HepG2 (cell line): ENCODE results near the gene LTC4S. TPM values are rescaled to one million over a fixed set of nuclear protein-coding genes. Genes with fewer than 3 reads are reported as not detected.

ENCODE experiments used
- HDAC6 ChIP-seq: fragments of 200-600 bp; sonication (generic); IDR thresholded peaks from 2 replicates; pipeline ENCODE4 v1.7.0; 2017; ENCODE audit warnings: mild to moderate bottlenecking, antibody characterized with exemption, low read length, low read depth
- HNF4A ChIP-seq: sonication (generic); formaldehyde crosslinking; IDR thresholded peaks from 2 replicates; pipeline ENCODE4 v1.4.0; 2020; ENCODE audit warnings: missing genetic modification reagents
- POLR2AphosphoS5 ChIP-seq: IDR thresholded peaks from 2 replicates; pipeline ENCODE4 v1.6.1; 2012; ENCODE audit warnings: low read depth, low read length
- POLR2G ChIP-seq: fragments of 200-400 bp; formaldehyde crosslinking; IDR thresholded peaks from 2 replicates; pipeline ENCODE4 v1.6.1; 2018; ENCODE audit warnings: mild to moderate bottlenecking, low read depth, low read length, moderate library complexity
- REL ChIP-seq: sonication (generic); formaldehyde crosslinking; conservative IDR thresholded peaks from 2 replicates; pipeline ENCODE4 v1.8.0; 2022; ENCODE audit warnings: mild to moderate bottlenecking, missing genetic modification reagents, moderate library complexity
- RFX3 ChIP-seq: IDR thresholded peaks from 2 replicates; pipeline ENCODE4 v1.6.1; 2016; ENCODE audit warnings: missing biosample characterization, missing genetic modification reagents
- RXRA ChIP-seq: sonication (generic); formaldehyde crosslinking; IDR thresholded peaks from 2 replicates; pipeline ENCODE4 v1.5.1; 2020; ENCODE audit warnings: missing genetic modification reagents
- SOX6 ChIP-seq, 2 experiments: fragments of 450-650 bp in 1 of 2; sonication (generic) in 1 of 2; formaldehyde crosslinking in 1 of 2; IDR thresholded peaks; 2 replicates each; pipeline versions ENCODE4 v1.4.0 to v1.6.1; 2017 to 2020; ENCODE audit warnings: antibody characterized with exemption in 1 of 2, mild to moderate bottlenecking in 1 of 2, missing genetic modification reagents in 1 of 2
- SP5 ChIP-seq: IDR thresholded peaks from 2 replicates; pipeline ENCODE4 v1.6.1; 2016; ENCODE audit warnings: low read depth, borderline replicate concordance
- ZC3H13 ChIP-seq: sonication (generic); formaldehyde crosslinking; IDR thresholded peaks from 2 replicates; pipeline ENCODE4 v1.8.1; 2023; ENCODE audit warnings: mild to moderate bottlenecking, missing genetic modification reagents, moderate library complexity
- polyA plus RNA-seq, 8 experiments: library from polyadenylated mRNA; depleted of rRNA in 3 of 8; stranded (reverse) in 7 of 8; unstranded in 1 of 8; fragments of >200 nt; fragmentation: Illumina TruSeq in 4 of 8; extraction: Trizol in 4 of 8; gene quantifications; 2 replicates each; pipeline versions ENCODE4 v1.2.1 to v1.2.3, GENCODE V29; 2011 to 2016; ENCODE audit warnings: low read depth in 4 of 8, missing spikeins in 1 of 8, mixed read lengths in 1 of 8; ENCODE audit not compliant: insufficient read depth in 1 of 8
- total RNA-seq, 5 experiments: library from RNA; depleted of rRNA; stranded (reverse); fragments of >200 nt; fragmentation: Illumina TruSeq; extraction: Trizol; gene quantifications; 2 replicates each; pipeline ENCODE4 v1.2.3, GENCODE V29; 2016; ENCODE audit warnings: low read depth in 1 of 5
- TF ChIP-seq, protein P1 (sequence below), 2 experiments: sonication (generic) in 1 of 2; formaldehyde crosslinking in 1 of 2; IDR thresholded peaks; 2 replicates each; pipeline versions ENCODE4 v1.4.0 to v1.6.1; 2018 to 2020; ENCODE audit warnings: missing genetic modification reagents in 2 of 2, borderline replicate concordance in 1 of 2, low read depth in 1 of 2, mild to moderate bottlenecking in 1 of 2, missing biosample characterization in 1 of 2
- TF ChIP-seq, protein P2 (sequence below): sonication (generic); formaldehyde crosslinking; IDR thresholded peaks from 2 replicates; pipeline ENCODE4 v1.5.1; 2020; ENCODE audit warnings: mild to moderate bottlenecking, missing genetic modification reagents, moderate library complexity
- TF ChIP-seq, protein P3 (sequence below): sonication (generic); formaldehyde crosslinking; IDR thresholded peaks from 2 replicates; pipeline ENCODE4 v1.4.0; 2020; ENCODE audit warnings: missing genetic modification reagents
- TF ChIP-seq, protein P4 (sequence below): sonication (generic); formaldehyde crosslinking; conservative IDR thresholded peaks from 2 replicates; pipeline ENCODE4 v1.8.0; 2022; ENCODE audit warnings: missing genetic modification reagents

The LTC4S gene
- total and polyA plus RNA-seq, 2 of the 13 experiments (the other 11 are each of a cell fraction or from before 2014, with no cell fraction given), result 0.35 TPM; not detected in 1

DNA sequence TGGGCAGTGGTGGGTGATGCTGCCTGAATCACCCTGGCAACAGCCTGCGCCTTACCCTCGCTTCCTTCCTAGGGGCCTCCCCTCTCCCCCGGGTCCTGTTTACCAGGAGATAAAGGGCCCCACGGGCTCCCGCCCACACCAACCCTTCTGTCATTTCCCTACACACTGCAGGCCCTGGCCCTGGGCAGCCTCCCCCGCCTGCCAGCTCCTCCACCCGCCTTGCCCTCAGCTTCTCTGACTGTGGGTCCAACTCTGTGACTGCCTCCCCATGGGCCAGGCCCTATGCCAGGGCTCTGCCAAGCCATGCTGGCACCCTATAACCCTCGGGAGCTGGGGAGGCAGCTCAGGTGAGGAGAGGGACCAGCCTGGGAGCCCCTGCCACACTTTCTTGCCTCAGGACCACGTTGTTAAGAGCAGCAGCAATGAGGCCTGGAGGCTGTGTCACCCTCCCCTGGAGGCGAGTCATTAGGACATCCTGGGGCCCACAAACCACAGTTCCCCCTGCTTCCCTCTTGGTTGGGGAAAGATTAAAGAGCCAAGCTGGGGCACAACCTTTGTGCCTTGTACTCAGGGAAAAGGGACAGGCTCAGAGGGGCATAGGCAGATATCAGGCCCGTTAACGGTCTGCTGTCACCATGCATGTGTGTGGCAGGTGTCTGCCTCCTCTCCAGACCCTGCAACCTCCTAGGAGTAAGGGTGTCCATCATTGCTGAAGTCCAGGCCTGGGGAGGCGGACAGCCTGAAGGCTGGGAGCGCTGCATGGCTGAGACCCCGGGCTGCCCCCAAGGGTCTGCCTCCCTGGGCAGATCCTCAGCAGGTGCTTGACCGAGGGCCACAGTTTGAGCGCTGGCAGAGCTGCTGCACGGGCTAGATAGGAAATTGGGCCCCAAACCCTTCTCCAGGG is 10.1 kb downstream of the LTC4S start (continued):
- TF ChIP-seq REL (CRISPR knock-in tag), result no peak
- no peak for TF ChIP-seq SOX6 (IDR thresholded peaks at IDR 0.05)
- TF ChIP-seq SOX6 (CRISPR knock-in tag; IDR thresholded peaks at IDR 0.05), result no peak
- TF ChIP-seq, protein P1, sequence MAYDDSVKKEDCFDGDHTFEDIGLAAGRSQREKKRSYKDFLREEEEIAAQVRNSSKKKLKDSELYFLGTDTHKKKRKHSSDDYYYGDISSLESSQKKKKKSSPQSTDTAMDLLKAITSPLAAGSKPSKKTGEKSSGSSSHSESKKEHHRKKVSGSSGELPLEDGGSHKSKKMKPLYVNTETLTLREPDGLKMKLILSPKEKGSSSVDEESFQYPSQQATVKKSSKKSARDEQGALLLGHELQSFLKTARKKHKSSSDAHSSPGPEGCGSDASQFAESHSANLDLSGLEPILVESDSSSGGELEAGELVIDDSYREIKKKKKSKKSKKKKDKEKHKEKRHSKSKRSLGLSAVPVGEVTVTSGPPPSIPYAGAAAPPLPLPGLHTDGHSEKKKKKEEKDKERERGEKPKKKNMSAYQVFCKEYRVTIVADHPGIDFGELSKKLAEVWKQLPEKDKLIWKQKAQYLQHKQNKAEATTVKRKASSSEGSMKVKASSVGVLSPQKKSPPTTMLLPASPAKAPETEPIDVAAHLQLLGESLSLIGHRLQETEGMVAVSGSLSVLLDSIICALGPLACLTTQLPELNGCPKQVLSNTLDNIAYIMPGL (CRISPR knock-in tag; IDR thresholded peaks at IDR 0.05; ENCODE audit: borderline replicate concordance in 1 of 2, low read depth in 1 of 2), result no peak
- TF ChIP-seq, protein P2, sequence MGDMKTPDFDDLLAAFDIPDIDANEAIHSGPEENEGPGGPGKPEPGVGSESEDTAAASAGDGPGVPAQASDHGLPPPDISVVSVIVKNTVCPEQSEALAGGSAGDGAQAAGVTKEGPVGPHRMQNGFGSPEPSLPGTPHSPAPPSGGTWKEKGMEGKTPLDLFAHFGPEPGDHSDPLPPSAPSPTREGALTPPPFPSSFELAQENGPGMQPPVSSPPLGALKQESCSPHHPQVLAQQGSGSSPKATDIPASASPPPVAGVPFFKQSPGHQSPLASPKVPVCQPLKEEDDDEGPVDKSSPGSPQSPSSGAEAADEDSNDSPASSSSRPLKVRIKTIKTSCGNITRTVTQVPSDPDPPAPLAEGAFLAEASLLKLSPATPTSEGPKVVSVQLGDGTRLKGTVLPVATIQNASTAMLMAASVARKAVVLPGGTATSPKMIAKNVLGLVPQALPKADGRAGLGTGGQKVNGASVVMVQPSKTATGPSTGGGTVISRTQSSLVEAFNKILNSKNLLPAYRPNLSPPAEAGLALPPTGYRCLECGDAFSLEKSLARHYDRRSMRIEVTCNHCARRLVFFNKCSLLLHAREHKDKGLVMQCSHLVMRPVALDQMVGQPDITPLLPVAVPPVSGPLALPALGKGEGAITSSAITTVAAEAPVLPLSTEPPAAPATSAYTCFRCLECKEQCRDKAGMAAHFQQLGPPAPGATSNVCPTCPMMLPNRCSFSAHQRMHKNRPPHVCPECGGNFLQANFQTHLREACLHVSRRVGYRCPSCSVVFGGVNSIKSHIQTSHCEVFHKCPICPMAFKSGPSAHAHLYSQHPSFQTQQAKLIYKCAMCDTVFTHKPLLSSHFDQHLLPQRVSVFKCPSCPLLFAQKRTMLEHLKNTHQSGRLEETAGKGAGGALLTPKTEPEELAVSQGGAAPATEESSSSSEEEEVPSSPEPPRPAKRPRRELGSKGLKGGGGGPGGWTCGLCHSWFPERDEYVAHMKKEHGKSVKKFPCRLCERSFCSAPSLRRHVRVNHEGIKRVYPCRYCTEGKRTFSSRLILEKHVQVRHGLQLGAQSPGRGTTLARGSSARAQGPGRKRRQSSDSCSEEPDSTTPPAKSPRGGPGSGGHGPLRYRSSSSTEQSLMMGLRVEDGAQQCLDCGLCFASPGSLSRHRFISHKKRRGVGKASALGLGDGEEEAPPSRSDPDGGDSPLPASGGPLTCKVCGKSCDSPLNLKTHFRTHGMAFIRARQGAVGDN, result peak; percentile 65
- peak; percentile 20; the same call in 1 of the 2 replicates for TF ChIP-seq RXRA (CRISPR knock-in tag)
- TF ChIP-seq, protein P3, sequence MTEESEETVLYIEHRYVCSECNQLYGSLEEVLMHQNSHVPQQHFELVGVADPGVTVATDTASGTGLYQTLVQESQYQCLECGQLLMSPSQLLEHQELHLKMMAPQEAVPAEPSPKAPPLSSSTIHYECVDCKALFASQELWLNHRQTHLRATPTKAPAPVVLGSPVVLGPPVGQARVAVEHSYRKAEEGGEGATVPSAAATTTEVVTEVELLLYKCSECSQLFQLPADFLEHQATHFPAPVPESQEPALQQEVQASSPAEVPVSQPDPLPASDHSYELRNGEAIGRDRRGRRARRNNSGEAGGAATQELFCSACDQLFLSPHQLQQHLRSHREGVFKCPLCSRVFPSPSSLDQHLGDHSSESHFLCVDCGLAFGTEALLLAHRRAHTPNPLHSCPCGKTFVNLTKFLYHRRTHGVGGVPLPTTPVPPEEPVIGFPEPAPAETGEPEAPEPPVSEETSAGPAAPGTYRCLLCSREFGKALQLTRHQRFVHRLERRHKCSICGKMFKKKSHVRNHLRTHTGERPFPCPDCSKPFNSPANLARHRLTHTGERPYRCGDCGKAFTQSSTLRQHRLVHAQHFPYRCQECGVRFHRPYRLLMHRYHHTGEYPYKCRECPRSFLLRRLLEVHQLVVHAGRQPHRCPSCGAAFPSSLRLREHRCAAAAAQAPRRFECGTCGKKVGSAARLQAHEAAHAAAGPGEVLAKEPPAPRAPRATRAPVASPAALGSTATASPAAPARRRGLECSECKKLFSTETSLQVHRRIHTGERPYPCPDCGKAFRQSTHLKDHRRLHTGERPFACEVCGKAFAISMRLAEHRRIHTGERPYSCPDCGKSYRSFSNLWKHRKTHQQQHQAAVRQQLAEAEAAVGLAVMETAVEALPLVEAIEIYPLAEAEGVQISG (CRISPR knock-in tag), result peak; percentile 21; the same call in 1 of the 2 replicates
- TF ChIP-seq RFX3 (CRISPR knock-in tag), result no peak
- TF ChIP-seq, protein P4, sequence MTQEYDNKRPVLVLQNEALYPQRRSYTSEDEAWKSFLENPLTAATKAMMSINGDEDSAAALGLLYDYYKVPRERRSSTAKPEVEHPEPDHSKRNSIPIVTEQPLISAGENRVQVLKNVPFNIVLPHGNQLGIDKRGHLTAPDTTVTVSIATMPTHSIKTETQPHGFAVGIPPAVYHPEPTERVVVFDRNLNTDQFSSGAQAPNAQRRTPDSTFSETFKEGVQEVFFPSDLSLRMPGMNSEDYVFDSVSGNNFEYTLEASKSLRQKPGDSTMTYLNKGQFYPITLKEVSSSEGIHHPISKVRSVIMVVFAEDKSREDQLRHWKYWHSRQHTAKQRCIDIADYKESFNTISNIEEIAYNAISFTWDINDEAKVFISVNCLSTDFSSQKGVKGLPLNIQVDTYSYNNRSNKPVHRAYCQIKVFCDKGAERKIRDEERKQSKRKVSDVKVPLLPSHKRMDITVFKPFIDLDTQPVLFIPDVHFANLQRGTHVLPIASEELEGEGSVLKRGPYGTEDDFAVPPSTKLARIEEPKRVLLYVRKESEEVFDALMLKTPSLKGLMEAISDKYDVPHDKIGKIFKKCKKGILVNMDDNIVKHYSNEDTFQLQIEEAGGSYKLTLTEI (CRISPR knock-in tag), result no peak
- no peak for TF ChIP-seq POLR2AphosphoS5
- peak; percentile 53; the same call in 1 of the 2 replicates for TF ChIP-seq POLR2G
- peak; percentile 63; the same call in 1 of the 2 replicates for TF ChIP-seq SP5 (CRISPR knock-in tag)
- no peak for TF ChIP-seq HDAC6
- TF ChIP-seq HNF4A, result 0 out of 2 replicates have a peak, but pooled peaks have one; percentile 40
- 0 out of 2 replicates have a peak, but pooled peaks have one; percentile 49 for TF ChIP-seq ZC3H13 (CRISPR knock-in tag)
